Memory B cell (primary cell): Measurements from ENCODE around the gene B4GALT1.

ENCODE experiments used
- ATAC-seq: fragments of 150-1000 bp; cut with Tn5 transposase; 2 replicates; pipeline ENCODE4 v1.10.0; 2021; ENCODE audit warnings: low read depth, mild to moderate bottlenecking, moderate library complexity
- DNase-seq, 2 donors: peaks; one replicate each; pipeline ENCODE4 v3.0.0; 2022; ENCODE audit warnings: low spot score in 2 of 2
- H3K27ac Mint-ChIP-seq: one replicate; pipeline ENCODE4 v1.8.0; 2022; ENCODE audit warnings: mild to moderate bottlenecking, moderate library complexity, mixed read lengths
- H3K27me3 Mint-ChIP-seq: one replicate; pipeline ENCODE4 v1.8.0; 2022; ENCODE audit warnings: mixed read lengths
- H3K36me3 Mint-ChIP-seq: one replicate; pipeline ENCODE4 v1.8.0; 2022; ENCODE audit warnings: mild to moderate bottlenecking, mixed read lengths
- H3K4me1 Mint-ChIP-seq: one replicate; pipeline ENCODE4 v1.8.0; 2022; ENCODE audit warnings: mixed read lengths
- H3K4me3 Mint-ChIP-seq: one replicate; pipeline ENCODE4 v1.8.0; 2022; ENCODE audit warnings: mild to moderate bottlenecking, moderate library complexity, mixed read lengths
- H3K9me3 Mint-ChIP-seq: one replicate; pipeline ENCODE4 v1.8.0; 2022; ENCODE audit warnings: mixed read lengths

Gene B4GALT1

GRCh38 chr9:33081128-33081851 lies 85.8 kb downstream of the B4GALT1 start:
- ATAC-seq = peak; percentile 17
- no peaks in the 10 kb centered on the region for H3K27me3 Mint-ChIP-seq
- peaks cover 2% of the 10 kb centered on the region for H3K36me3 Mint-ChIP-seq
- DNase-seq = peak; percentile 28 to 46
- H3K27ac Mint-ChIP-seq = no peak overlapping the region
- peaks cover 28% of the 10 kb centered on the region for H3K4me1 Mint-ChIP-seq
- H3K4me3 Mint-ChIP-seq = no peak overlapping the region
- H3K9me3 Mint-ChIP-seq = no peaks in the 10 kb centered on the region

GRCh38 chr9:33080534-33080933 lies 86.6 kb downstream of the B4GALT1 start:
- H3K27ac Mint-ChIP-seq = no peak overlapping the region
- H3K27me3 Mint-ChIP-seq = no peaks in the 10 kb centered on the region
- no peak overlapping the region for H3K4me3 Mint-ChIP-seq
- no peaks in the 10 kb centered on the region for H3K9me3 Mint-ChIP-seq
- H3K4me1 Mint-ChIP-seq = peaks cover 32% of the 10 kb centered on the region
- ATAC-seq = no peak
- H3K36me3 Mint-ChIP-seq = peaks cover 2% of the 10 kb centered on the region
- no peak for DNase-seq

GRCh38 chr9:33076046-33077004 lies 90.8 kb downstream of the B4GALT1 start, which contains the start of gene SMU1:
TSS of gene SMU1 (minus strand) at chr9:33076674. CDS start at chr9:33076608, 66 bp downstream.
- peaks cover 16% of the 10 kb centered on the region for H3K36me3 Mint-ChIP-seq
- H3K27ac Mint-ChIP-seq = peak within 1 kb of the TSS; percentile 98
- peak; percentile 96 for ATAC-seq
- H3K27me3 Mint-ChIP-seq = no peaks in the 10 kb centered on the region
- H3K4me1 Mint-ChIP-seq = peaks cover 17% of the 10 kb centered on the region
- peak; percentile 85 to 91 for DNase-seq
- peak within 1 kb of the TSS; percentile 93 for H3K4me3 Mint-ChIP-seq
- H3K9me3 Mint-ChIP-seq = no peaks in the 10 kb centered on the region

DNA sequence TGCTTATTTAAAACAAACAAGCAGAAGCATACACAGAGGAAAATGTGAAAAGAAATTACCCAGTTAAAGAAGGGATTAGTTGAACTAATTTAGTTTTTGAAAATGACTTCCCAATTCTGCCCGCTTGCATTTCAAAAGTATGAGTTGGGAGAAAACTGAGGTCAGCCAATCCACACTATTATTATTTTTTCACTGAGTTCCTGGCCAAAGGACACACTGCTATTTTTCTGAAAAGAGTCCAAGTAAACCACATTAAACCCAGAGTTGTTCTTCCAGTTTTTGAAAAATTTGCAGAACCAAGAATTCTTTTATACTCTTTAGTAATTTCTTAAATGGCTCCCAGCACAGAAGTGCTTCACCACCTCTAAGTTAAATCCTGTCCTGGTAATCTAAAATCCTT lies 98.1 kb downstream of the B4GALT1 start:
- no peak for DNase-seq
- Mint-ChIP-seq H3K27ac (peak overlapping the region; percentile 45), H3K36me3 (peaks cover 35% of the 10 kb centered on the region), H3K4me1 (peaks cover 20% of the 10 kb centered on the region), H3K4me3 (no peak overlapping the region), H3K9me3 (no peaks in the 10 kb centered on the region), H3K27me3 (no peaks in the 10 kb centered on the region)
- no peak for ATAC-seq

- peak; percentile 88 for ATAC-seq
- H3K27me3 Mint-ChIP-seq = no peaks in the 10 kb centered on the region
- DNase-seq = no peak
- H3K27ac Mint-ChIP-seq = peak overlapping the region; percentile 28
- H3K4me3 Mint-ChIP-seq = peak overlapping the region; percentile 44
- H3K9me3 Mint-ChIP-seq = no peaks in the 10 kb centered on the region
- peaks cover 25% of the 10 kb centered on the region for H3K36me3 Mint-ChIP-seq
- peaks cover 14% of the 10 kb centered on the region for H3K4me1 Mint-ChIP-seq
These were observed 101.7 kb downstream of the B4GALT1 start for GRCh38 chr9:33065157-33066076.
